GM23338 (cell line): ENCODE results near the gene ATP1A3.

Experiments
- JUNB ChIP-seq: IDR thresholded peaks from one replicate; pipeline ENCODE4 v1.6.1; 2016; ENCODE audit warnings: antibody characterized with exemption; ENCODE audit not compliant: unreplicated experiment
- POLR2AphosphoS5 ChIP-seq: IDR thresholded peaks from 2 replicates; pipeline ENCODE4 v1.6.1; 2016; ENCODE audit warnings: antibody characterized with exemption, low read depth
- TF ChIP-seq, protein P1 (sequence below), 2 experiments: fragments of 200-600 bp in 1 of 2; sonication (generic) in 1 of 2; conservative IDR thresholded peaks; 2 replicates each; pipeline versions ENCODE4 v1.5.1 to v1.6.1; 2016 to 2017; ENCODE audit warnings: antibody characterized with exemption in 2 of 2, low read depth in 2 of 2, mild to moderate bottlenecking in 2 of 2, moderate library complexity in 1 of 2
- TF ChIP-seq, protein P2 (sequence below): IDR thresholded peaks from one replicate; pipeline ENCODE4 v1.6.1; 2018; ENCODE audit warnings: antibody characterized with exemption; ENCODE audit not compliant: unreplicated experiment

DNA sequence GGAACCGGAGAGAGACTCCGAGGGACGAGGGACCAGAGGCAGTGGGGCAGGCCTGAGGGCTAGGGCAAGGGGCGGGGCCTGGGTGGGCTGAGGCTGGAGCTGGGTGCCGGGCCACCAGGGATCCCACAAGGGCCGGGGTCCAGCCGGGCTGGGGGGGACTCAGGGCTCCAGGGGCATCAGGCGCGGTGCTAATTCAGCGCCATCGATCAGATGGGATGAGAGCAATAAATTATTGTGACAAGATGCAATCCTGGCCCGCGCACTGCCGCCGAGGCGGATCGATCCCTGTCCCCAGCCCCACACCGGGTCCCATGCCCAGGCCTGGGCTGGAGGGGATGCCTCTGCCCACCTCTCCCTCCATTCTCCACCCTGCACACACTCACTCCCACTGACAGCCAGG is 71.4 kb downstream of the ATP1A3 start:
- TF ChIP-seq, protein P1, sequence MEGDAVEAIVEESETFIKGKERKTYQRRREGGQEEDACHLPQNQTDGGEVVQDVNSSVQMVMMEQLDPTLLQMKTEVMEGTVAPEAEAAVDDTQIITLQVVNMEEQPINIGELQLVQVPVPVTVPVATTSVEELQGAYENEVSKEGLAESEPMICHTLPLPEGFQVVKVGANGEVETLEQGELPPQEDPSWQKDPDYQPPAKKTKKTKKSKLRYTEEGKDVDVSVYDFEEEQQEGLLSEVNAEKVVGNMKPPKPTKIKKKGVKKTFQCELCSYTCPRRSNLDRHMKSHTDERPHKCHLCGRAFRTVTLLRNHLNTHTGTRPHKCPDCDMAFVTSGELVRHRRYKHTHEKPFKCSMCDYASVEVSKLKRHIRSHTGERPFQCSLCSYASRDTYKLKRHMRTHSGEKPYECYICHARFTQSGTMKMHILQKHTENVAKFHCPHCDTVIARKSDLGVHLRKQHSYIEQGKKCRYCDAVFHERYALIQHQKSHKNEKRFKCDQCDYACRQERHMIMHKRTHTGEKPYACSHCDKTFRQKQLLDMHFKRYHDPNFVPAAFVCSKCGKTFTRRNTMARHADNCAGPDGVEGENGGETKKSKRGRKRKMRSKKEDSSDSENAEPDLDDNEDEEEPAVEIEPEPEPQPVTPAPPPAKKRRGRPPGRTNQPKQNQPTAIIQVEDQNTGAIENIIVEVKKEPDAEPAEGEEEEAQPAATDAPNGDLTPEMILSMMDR (conservative IDR thresholded peaks at IDR 0.05; ENCODE audit: low read depth in 2 of 2): no peak
- TF ChIP-seq POLR2AphosphoS5 (no peak), JUNB (no peak)
- TF ChIP-seq, protein P2, sequence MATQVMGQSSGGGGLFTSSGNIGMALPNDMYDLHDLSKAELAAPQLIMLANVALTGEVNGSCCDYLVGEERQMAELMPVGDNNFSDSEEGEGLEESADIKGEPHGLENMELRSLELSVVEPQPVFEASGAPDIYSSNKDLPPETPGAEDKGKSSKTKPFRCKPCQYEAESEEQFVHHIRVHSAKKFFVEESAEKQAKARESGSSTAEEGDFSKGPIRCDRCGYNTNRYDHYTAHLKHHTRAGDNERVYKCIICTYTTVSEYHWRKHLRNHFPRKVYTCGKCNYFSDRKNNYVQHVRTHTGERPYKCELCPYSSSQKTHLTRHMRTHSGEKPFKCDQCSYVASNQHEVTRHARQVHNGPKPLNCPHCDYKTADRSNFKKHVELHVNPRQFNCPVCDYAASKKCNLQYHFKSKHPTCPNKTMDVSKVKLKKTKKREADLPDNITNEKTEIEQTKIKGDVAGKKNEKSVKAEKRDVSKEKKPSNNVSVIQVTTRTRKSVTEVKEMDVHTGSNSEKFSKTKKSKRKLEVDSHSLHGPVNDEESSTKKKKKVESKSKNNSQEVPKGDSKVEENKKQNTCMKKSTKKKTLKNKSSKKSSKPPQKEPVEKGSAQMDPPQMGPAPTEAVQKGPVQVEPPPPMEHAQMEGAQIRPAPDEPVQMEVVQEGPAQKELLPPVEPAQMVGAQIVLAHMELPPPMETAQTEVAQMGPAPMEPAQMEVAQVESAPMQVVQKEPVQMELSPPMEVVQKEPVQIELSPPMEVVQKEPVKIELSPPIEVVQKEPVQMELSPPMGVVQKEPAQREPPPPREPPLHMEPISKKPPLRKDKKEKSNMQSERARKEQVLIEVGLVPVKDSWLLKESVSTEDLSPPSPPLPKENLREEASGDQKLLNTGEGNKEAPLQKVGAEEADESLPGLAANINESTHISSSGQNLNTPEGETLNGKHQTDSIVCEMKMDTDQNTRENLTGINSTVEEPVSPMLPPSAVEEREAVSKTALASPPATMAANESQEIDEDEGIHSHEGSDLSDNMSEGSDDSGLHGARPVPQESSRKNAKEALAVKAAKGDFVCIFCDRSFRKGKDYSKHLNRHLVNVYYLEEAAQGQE: no peak
